ENCODE measurements around the gene ACP5. TPM values are rescaled to one million over a fixed set of nuclear protein-coding genes. Genes with fewer than 3 reads are reported as not detected.
"Not testable (repeated sequence)": the region's sequence is repeated elsewhere in the genome, so short reads cannot be mapped to it uniquely, and the experiment has no call there.

Gene ACP5
- polyA plus RNA-seq, 1 experiment, result 3.0 TPM

- TF ChIP-seq CTCF (IDR thresholded peaks at IDR 0.05; ENCODE audit: low read depth, low read length), result no peak
- Histone ChIP-seq H3K27me3 (ENCODE audit: control insufficient read depth, insufficient read depth, low read length) (no peaks in the 10 kb centered on the region), H3K27ac (ENCODE audit: low read depth, low read length) (no peak overlapping the region), H3K9me3 (ENCODE audit: control insufficient read depth, insufficient read depth, low read length) (peaks cover 78% of the 10 kb centered on the region), H3K4me3 (ENCODE audit: low read depth, low read length) (no peak overlapping the region)
- CTCF ChIA-PET, result no interaction called here
- no peak for DNase-seq (ENCODE audit: low read depth, low spot score)
- POLR2A ChIA-PET, result no interaction called here
Measured at GRCh38 chr19:11617180-11618062, 40.0 kb upstream of the ACP5 start.

GRCh38 chr19:11612816-11613511, 35.5 kb upstream of the ACP5 start:
- Histone ChIP-seq H3K9me3 (ENCODE audit: control insufficient read depth, insufficient read depth, low read length) (peaks cover 49% of the 10 kb centered on the region), H3K27ac (ENCODE audit: low read depth, low read length) (no peak overlapping the region), H3K4me3 (ENCODE audit: low read depth, low read length) (no peak overlapping the region), H3K27me3 (ENCODE audit: control insufficient read depth, insufficient read depth, low read length) (no peaks in the 10 kb centered on the region)
- DNase-seq (ENCODE audit: low read depth, low spot score), result no peak
- no peak for TF ChIP-seq CTCF (IDR thresholded peaks at IDR 0.05; ENCODE audit: low read depth, low read length)
- POLR2A ChIA-PET, result no interaction called here
- CTCF ChIA-PET, result interaction anchor here (1.0 kb wide), 1 partner anchor 11 kb away, joined by 3 read pairs; no protein-coding TSS in a partner anchor

GRCh38 chr19:11611730-11612129, 34.3 kb upstream of the ACP5 start:
- H3K4me3 ChIP-seq (ENCODE audit: low read depth, low read length), result no peak overlapping the region
- H3K27ac ChIP-seq (ENCODE audit: low read depth, low read length), result no peak overlapping the region
- peaks cover 45% of the 10 kb centered on the region for H3K9me3 ChIP-seq (ENCODE audit: control insufficient read depth, insufficient read depth, low read length)
- TF ChIP-seq CTCF (IDR thresholded peaks at IDR 0.05; ENCODE audit: low read depth, low read length), result no peak
- no peaks in the 10 kb centered on the region for H3K27me3 ChIP-seq (ENCODE audit: control insufficient read depth, insufficient read depth, low read length)
- ChIA-PET CTCF (no interaction called here), POLR2A (no interaction called here)
- DNase-seq (ENCODE audit: low read depth, low spot score), result no peak

GRCh38 chr19:11606484-11606883, 29.0 kb upstream of the ACP5 start:
- DNase-seq (ENCODE audit: low read depth, low spot score), result no peak
- TF ChIP-seq CTCF (IDR thresholded peaks at IDR 0.05; ENCODE audit: low read depth, low read length), result no peak
- H3K9me3 ChIP-seq (ENCODE audit: control insufficient read depth, insufficient read depth, low read length), result peaks cover 19% of the 10 kb centered on the region
- no peaks in the 10 kb centered on the region for H3K27me3 ChIP-seq (ENCODE audit: control insufficient read depth, insufficient read depth, low read length)
- ChIA-PET POLR2A (no interaction called here), CTCF (interaction anchor here (0.6 kb wide), 1 partner anchor 1008 kb away, joined by 4 read pairs; no protein-coding TSS in a partner anchor)
- no peak overlapping the region for H3K4me3 ChIP-seq (ENCODE audit: low read depth, low read length)
- H3K27ac ChIP-seq (ENCODE audit: low read depth, low read length), result no peak overlapping the region

- DNase-seq (ENCODE audit: low read depth, low spot score); H3K27ac ChIP-seq (ENCODE audit: low read depth, low read length); H3K4me3 ChIP-seq (ENCODE audit: low read depth, low read length); H3K9me3 ChIP-seq (ENCODE audit: control insufficient read depth, insufficient read depth, low read length); CTCF ChIA-PET; H3K27me3 ChIP-seq (ENCODE audit: control insufficient read depth, insufficient read depth, low read length); POLR2A ChIA-PET: not testable (repeated sequence)
Measured at GRCh38 chr19:11599704-11600103, 22.3 kb upstream of the ACP5 start.
